IgD-negative memory B cell (primary cell): ENCODE data around the gene SOBP. TPM values are rescaled to one million over a fixed set of nuclear protein-coding genes. Genes with fewer than 3 reads are reported as not detected.
"Not testable (repeated sequence)": the region's sequence is repeated elsewhere in the genome, so short reads cannot be mapped to it uniquely, and the experiment has no call there.

Experiments
- H3K27ac Mint-ChIP-seq, 3 donors: one replicate each; pipeline ENCODE4 v1.8.0; 2020 to 2022; ENCODE audit warnings: mild to moderate bottlenecking in 3 of 3, mixed read lengths in 3 of 3, moderate library complexity in 1 of 3
- H3K27me3 Mint-ChIP-seq: one replicate; pipeline ENCODE4 v1.8.0; 2021; ENCODE audit warnings: mixed read lengths
- H3K36me3 Mint-ChIP-seq: one replicate; pipeline ENCODE4 v1.8.0; 2020; ENCODE audit warnings: mild to moderate bottlenecking, mixed read lengths
- H3K4me1 Mint-ChIP-seq, 3 donors: one replicate each; pipeline ENCODE4 v1.8.0; 2020 to 2022; ENCODE audit warnings: mixed read lengths in 3 of 3, mild to moderate bottlenecking in 1 of 3
- H3K4me3 Mint-ChIP-seq, 4 donors: one replicate each; pipeline ENCODE4 v1.8.0; 2020 to 2022; ENCODE audit warnings: mild to moderate bottlenecking in 4 of 4, mixed read lengths in 4 of 4, moderate library complexity in 3 of 4
- H3K9me3 Mint-ChIP-seq, 3 donors: one replicate each; pipeline ENCODE4 v1.8.0; 2020 to 2021; ENCODE audit warnings: mixed read lengths in 3 of 3, mild to moderate bottlenecking in 1 of 3
- polyA plus RNA-seq: library from polyadenylated mRNA; unstranded; fragments of 300-500 nt; fragmentation: Illumina TruSeq; gene quantifications from one replicate; pipeline ENCODE4 v1.2.3, GENCODE V29; 2021

The SOBP gene
- polyA plus RNA-seq, 1 donor from 2014 or later, result 1.0 TPM

- no peak overlapping the region for H3K27ac Mint-ChIP-seq
- H3K27me3 Mint-ChIP-seq, result peaks cover 4% of the 10 kb centered on the region
- H3K4me3 Mint-ChIP-seq, result no peak overlapping the region
- no peaks in the 10 kb centered on the region for H3K9me3 Mint-ChIP-seq
- no peaks in the 10 kb centered on the region for H3K36me3 Mint-ChIP-seq
- H3K4me1 Mint-ChIP-seq, result no peaks in the 10 kb centered on the region
These were observed 19.6 kb upstream of the SOBP start for GRCh38 chr6:107470364-107470763.

- Mint-ChIP-seq H3K27me3 (peaks cover 2% of the 10 kb centered on the region), H3K4me3 (no peak overlapping the region), H3K9me3 (no peaks in the 10 kb centered on the region), H3K36me3 (no peaks in the 10 kb centered on the region), H3K4me1 (no peaks in the 10 kb centered on the region), H3K27ac (no peak overlapping the region)
These were observed 16.3 kb upstream of the SOBP start for GRCh38 chr6:107473660-107474059.

GRCh38 chr6:107475360-107475759, 14.6 kb upstream of the SOBP start:
- not testable (repeated sequence) for H3K36me3 Mint-ChIP-seq, H3K27ac Mint-ChIP-seq, H3K27me3 Mint-ChIP-seq, H3K9me3 Mint-ChIP-seq, H3K4me1 Mint-ChIP-seq, H3K4me3 Mint-ChIP-seq

GRCh38 chr6:107475826-107476225, 14.1 kb upstream of the SOBP start:
- not testable (repeated sequence) for H3K27me3 Mint-ChIP-seq, H3K4me1 Mint-ChIP-seq, H3K27ac Mint-ChIP-seq, H3K9me3 Mint-ChIP-seq, H3K4me3 Mint-ChIP-seq, H3K36me3 Mint-ChIP-seq

- Mint-ChIP-seq H3K4me3 (no peak overlapping the region), H3K27ac (no peak overlapping the region), H3K27me3 (peaks cover 10% of the 10 kb centered on the region), H3K36me3 (no peaks in the 10 kb centered on the region), H3K4me1 (no peaks in the 10 kb centered on the region), H3K9me3 (peaks cover 0 to under 1% (median 0%) of the 10 kb centered on the region in 3 donors)
These were observed 10.7 kb upstream of the SOBP start for GRCh38 chr6:107479089-107479690.

GRCh38 chr6:107485157-107485556, 4.8 kb upstream of the SOBP start:
- peaks cover 0 to 2% (median 0%) of the 10 kb centered on the region in 3 donors for H3K9me3 Mint-ChIP-seq
- H3K36me3 Mint-ChIP-seq, result no peaks in the 10 kb centered on the region
- H3K4me3 Mint-ChIP-seq, result no peak overlapping the region
- H3K4me1 Mint-ChIP-seq, result peaks cover 4 to 8% (median 7%) of the 10 kb centered on the region in 3 donors
- H3K27me3 Mint-ChIP-seq, result peaks cover 37% of the 10 kb centered on the region
- no peak overlapping the region for H3K27ac Mint-ChIP-seq

- Mint-ChIP-seq H3K9me3 (peaks cover 0 to 2% (median 0%) of the 10 kb centered on the region in 3 donors), H3K27ac (peak overlapping the region in 2 of 3 donors; percentile 6 to 77), H3K36me3 (no peaks in the 10 kb centered on the region), H3K4me3 (peak overlapping the region; percentile 84 to 98 (median 88)), H3K27me3 (peaks cover 30% of the 10 kb centered on the region), H3K4me1 (peaks cover 4 to 12% (median 10%) of the 10 kb centered on the region in 3 donors)
These were observed 1.6 kb upstream of the SOBP start for GRCh38 chr6:107488174-107488874.

- H3K27me3 Mint-ChIP-seq, result peaks cover 30% of the 10 kb centered on the region
- H3K27ac Mint-ChIP-seq, result peak overlapping the region in 2 of 3 donors; percentile 6 to 77
- H3K9me3 Mint-ChIP-seq, result peaks cover 0 to 2% (median 0%) of the 10 kb centered on the region in 3 donors
- H3K36me3 Mint-ChIP-seq, result no peaks in the 10 kb centered on the region
- H3K4me3 Mint-ChIP-seq, result peak overlapping the region; percentile 84 to 98 (median 88)
- H3K4me1 Mint-ChIP-seq, result peaks cover 4 to 12% (median 10%) of the 10 kb centered on the region in 3 donors
These were observed 862 bp upstream of the SOBP start for GRCh38 chr6:107488875-107489635.

- Mint-ChIP-seq H3K4me1 (peaks cover 4 to 12% (median 10%) of the 10 kb centered on the region in 3 donors), H3K27ac (peak overlapping the region in 1 of 3 donors; percentile 64), H3K27me3 (peaks cover 29% of the 10 kb centered on the region), H3K9me3 (no peaks in the 10 kb centered on the region), H3K4me3 (peak overlapping the region; percentile 80 to 94 (median 90)), H3K36me3 (no peaks in the 10 kb centered on the region)
These were observed 735 bp downstream of the SOBP start for GRCh38 chr6:107490566-107491137.

GRCh38 chr6:107491138-107491609, 1.3 kb downstream of the SOBP start:
- peak overlapping the region in 1 of 3 donors; percentile 32 for H3K27ac Mint-ChIP-seq
- peaks cover 4 to 12% (median 10%) of the 10 kb centered on the region in 3 donors for H3K4me1 Mint-ChIP-seq
- H3K9me3 Mint-ChIP-seq, result no peaks in the 10 kb centered on the region
- H3K4me3 Mint-ChIP-seq, result peak overlapping the region; percentile 88 to 94 (median 92)
- peaks cover 25% of the 10 kb centered on the region for H3K27me3 Mint-ChIP-seq
- no peaks in the 10 kb centered on the region for H3K36me3 Mint-ChIP-seq

- Mint-ChIP-seq H3K27ac (peak overlapping the region in 2 of 3 donors; percentile 32 to 41), H3K27me3 (peaks cover 21% of the 10 kb centered on the region), H3K9me3 (no peaks in the 10 kb centered on the region), H3K36me3 (no peaks in the 10 kb centered on the region), H3K4me3 (peak overlapping the region; percentile 88 to 94 (median 92)), H3K4me1 (peaks cover 4 to 12% (median 10%) of the 10 kb centered on the region in 3 donors)
These were observed 2.1 kb downstream of the SOBP start for GRCh38 chr6:107491760-107492660.

GRCh38 chr6:107493158-107494057, 3.5 kb downstream of the SOBP start:
- Mint-ChIP-seq H3K4me3 (no peak overlapping the region), H3K4me1 (peaks cover 4 to 10% (median 7%) of the 10 kb centered on the region in 3 donors), H3K9me3 (no peaks in the 10 kb centered on the region), H3K27me3 (peaks cover 10% of the 10 kb centered on the region), H3K27ac (no peak overlapping the region), H3K36me3 (no peaks in the 10 kb centered on the region)

- Mint-ChIP-seq H3K27ac (no peak overlapping the region), H3K27me3 (peaks cover 5% of the 10 kb centered on the region), H3K4me1 (peaks cover 0 to 5% (median 2%) of the 10 kb centered on the region in 3 donors), H3K4me3 (no peak overlapping the region), H3K36me3 (no peaks in the 10 kb centered on the region), H3K9me3 (no peaks in the 10 kb centered on the region)
These were observed 5.3 kb downstream of the SOBP start for GRCh38 chr6:107495196-107495643.
